GM12874 (cell line): ENCODE results near the gene SECISBP2.

Experiments used
- CTCF ChIP-seq: IDR thresholded peaks from 2 replicates; pipeline ENCODE4 v1.5.1; 2011; ENCODE audit warnings: low read depth, mild to moderate bottlenecking, control low read depth, low read length, moderate library complexity; ENCODE audit not compliant: insufficient read depth

The SECISBP2 gene

GRCh38 chr9:89313842-89314241 lies 4.5 kb upstream of the SECISBP2 start:
- TF ChIP-seq CTCF: no peak

DNA sequence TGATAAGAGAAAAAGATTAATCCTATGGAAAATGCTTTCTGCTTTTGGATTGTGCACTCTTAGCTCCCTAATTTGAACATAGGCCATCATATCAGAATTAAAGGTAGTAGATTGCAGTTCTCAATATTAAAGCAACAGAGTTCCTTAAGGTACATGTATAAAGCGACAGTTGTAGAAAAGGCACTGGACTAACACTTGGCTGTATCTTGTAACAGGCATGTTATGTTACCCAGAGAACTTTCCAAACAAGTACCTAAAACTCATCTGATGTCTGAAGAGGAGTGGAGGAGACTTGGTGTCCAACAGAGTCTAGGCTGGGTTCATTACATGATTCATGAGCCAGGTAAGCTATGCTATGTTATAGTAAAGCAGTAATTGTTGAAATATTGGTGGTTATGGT lies 3.3 kb upstream of the SECISBP2 start:
- no peak for TF ChIP-seq CTCF

DNA sequence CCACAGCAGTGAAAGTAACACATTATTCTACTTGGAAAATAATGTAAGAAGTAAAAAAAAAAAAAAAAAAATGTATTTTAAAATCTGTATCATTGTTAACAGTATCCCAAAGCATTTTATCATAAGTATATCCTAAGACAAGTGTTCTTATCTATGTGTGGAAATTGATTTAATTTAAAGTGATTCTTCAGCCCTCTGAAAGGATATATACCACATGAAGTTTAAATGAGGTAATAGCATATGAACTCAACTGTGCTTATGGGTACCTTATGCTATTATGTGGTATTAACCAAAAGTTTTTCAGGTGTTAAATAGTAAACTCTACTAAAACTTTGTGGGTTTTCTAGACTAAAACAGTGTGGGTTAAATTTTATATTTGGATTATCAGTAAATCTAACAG lies 2.8 kb upstream of the SECISBP2 start:
- no peak for TF ChIP-seq CTCF

GRCh38 chr9:89317282-89317681 lies 1.0 kb upstream of the SECISBP2 start:
- no peak for TF ChIP-seq CTCF

DNA sequence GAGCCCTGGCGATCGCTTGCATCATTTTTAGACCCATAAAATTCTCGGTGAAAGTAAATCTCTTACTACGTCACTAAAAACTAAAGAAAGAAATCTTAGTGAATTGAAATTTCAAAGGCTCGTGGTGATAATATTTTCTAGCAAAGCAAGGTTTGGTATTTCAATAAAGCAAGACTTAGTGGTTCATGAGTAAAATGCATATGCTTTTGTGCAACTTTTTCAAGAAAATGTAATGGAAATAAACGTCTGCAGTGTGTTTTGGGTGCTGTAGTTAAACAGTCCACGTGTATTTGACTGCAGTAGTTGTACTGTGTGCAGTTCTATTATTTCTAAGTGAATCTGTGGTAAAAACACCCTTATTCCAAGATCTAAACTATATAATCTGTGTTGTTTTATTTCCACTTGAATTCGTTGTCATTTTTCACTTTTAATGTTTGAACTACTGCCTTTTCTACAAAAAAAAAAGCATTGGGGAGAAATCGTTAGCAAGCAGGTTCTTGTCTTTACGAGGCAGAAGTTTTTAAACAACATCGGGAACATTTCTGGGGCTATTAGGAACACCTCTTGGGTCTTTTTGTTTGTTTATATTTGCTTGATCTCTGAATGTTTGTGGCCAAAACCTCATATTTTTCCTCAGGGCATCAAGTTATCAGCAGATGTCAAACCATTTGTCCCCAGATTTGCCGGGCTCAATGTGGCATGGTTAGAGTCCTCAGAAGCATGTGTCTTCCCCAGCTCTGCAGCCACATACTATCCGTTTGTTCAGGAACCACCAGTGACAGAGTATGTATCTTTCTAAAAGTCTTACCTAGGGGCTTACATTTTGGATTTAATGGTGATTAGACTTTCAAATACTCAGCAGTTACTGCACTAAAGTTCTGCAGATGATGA lies 960 bp downstream of the SECISBP2 start:
- no peak for TF ChIP-seq CTCF

GRCh38 chr9:89323390-89323789 lies 5.1 kb downstream of the SECISBP2 start:
- TF ChIP-seq CTCF: no peak

- TF ChIP-seq CTCF: no peak
Observed at GRCh38 chr9:89325733-89326132, 7.4 kb downstream of the SECISBP2 start.

GRCh38 chr9:89328064-89328463 lies 9.8 kb downstream of the SECISBP2 start:
- no peak for TF ChIP-seq CTCF
